HG03442 (cell line): ENCODE measurements around the gene PSEN2.
"Not testable (repeated sequence)": the region's sequence is repeated elsewhere in the genome, so short reads cannot be mapped to it uniquely, and the experiment has no call there.

ENCODE experiments used
- ATAC-seq: cut with Tn5 transposase; IDR thresholded peaks from one replicate; pipeline ENCODE4 v1.9.1; 2021; ENCODE audit warnings: mild to moderate bottlenecking, moderate library complexity; ENCODE audit not compliant: unreplicated experiment

The PSEN2 gene

DNA sequence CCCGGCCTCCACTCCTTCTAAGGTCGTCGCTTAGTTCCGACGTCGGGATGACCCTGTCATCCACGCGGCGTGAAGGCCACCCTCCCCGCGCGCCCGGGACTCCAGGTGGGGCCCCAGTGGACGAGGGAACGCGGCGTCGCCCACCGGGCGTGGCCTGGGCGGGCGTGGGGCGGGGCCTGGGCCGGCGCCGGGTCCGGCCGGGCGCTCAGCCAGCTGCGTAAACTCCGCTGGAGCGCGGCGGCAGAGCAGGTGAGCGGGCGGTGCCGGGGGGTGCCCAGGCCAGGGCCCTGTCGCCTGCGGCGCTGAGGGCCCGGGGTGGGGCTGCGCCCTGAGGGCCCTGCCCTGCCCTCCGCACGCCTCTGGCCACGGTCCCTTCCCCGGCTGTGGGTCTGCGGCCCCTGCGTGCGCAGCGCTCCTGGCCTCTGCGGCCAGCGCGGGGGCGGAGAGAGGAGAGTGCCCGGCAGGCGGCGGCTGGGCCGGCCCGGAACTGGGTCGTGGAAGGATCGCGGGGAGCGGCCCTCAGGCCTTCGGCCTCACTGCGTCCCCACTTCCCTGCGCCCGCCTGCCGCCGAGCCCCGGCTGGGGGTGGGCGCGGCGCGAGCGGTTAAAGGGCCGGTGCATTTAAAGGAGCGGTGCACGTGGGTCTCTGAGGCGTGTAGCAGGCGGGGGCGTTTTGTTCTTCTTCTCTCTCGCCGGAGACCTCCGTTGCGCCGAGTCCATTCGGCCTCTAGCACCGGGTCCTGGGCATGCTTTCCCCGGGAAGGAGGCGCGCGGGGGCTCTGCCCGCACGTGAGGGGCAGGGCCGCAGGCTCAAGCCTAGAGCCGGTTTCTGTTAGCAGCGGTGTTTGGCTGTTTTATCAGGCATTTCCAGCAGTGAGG lies at the start of gene PSEN2:
PSEN2 (plus strand) TSS at position 216 of the 879 bp plus-strand sequence. CDS start 11,292 bp downstream, outside the sequence.
- ATAC-seq = peak; percentile 85

DNA sequence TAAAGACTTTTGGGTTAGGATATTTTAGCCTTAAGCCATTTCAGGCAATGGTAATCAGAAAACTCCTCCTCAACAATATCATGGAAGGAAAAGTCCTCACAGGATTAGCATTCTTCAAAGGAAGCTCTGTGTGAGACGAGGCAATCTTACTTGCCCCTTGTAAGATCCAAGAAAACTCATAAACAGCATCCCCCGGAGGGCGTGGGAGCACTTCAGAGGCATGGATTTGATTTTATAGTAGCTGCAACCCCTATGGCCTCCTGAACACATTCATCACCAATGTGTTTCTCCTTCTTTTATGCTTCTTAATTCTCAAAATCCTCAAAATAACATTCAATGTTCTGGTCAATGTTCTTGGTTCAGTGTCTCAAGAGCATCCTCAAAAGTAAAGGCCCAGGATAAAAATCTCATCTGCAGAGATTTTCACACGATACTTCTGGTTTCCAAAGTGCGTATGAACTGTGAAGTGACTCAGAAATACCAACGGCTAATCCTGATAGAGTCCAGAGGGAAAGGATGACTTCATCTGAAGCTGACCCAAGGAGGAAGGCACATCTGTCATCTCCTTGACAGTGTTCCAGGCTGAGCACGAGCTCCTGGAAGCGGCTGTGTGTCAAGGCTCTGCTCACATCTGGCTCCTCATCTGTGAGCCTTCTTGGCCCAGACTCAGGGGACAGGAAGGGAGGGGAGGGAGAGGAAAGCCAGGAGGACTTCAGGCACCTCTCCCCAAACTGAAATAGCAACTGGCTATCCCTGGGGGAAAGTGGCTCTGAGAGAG lies 49.3 kb upstream of the PSEN2 start:
- no peak for ATAC-seq

DNA sequence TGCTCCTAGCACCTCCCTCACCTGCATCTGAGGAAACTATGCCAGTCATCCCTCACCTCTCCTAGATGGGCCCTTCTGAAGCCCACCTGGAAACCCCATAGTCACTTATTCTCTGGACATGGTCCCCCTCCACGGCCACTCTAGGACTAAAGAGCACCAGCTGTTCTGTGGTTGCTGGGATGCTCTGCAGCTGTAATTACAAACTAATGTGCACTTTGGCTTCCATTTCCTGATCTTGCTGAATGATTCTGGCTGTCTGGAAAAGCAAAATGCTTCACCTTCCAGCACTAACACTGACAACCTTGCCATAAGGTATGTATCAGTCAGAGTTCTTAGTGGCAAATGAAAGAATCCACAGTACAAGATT lies 48.7 kb upstream of the PSEN2 start:
- no peak for ATAC-seq

DNA sequence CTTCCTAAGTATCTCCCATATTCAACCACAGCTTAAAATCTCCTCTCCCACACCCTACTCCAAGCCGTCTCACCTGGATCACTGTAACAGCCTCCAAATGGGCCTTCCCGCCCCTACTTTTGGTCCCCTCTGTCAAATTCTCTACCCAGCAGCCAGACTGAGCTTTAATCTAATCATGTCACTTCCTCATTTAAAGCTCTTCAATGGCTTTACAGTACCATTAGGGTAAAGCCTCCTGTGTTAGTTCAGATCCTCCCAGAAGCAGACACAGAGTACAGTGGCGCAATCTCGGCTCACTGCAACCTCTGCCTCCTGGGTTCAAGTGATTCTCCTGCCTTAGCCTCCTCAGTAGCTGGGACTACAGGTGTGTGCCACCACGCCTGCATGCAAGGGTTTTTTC lies 46.8 kb upstream of the PSEN2 start:
- ATAC-seq = no peak

DNA sequence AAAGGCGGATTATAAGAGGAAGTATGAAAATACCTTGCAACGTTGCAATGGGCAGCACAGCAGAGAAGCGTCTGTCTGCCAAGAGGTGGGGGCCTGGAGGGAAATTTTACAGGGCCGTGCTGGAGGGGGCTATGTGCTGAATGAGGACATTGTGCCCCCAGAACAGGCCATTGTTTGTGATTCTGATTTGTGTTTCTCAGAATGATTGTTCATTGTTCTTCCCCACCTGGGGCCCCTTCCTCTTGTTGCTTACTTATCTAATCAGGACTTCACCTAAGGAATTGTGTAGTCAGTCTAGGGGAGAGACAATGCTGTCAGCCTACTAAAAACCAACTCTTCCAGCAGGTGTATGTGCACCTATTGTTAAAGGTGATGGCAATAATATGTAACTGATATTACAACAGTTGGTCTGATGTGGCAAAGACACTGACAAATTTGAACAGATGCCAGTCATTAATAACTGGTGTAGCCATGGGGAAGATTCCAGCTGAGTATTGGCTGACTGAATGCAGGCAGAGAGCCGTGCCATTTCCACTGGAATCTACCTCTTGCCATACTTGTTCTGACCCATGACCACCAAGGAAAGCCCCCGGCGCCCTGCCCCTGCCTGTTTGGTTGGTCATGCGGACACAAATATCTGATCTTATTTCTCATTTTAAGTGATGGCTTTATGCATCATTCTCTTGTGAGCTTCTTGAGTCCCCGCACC lies 45.2 kb upstream of the PSEN2 start:
- ATAC-seq = no peak

DNA sequence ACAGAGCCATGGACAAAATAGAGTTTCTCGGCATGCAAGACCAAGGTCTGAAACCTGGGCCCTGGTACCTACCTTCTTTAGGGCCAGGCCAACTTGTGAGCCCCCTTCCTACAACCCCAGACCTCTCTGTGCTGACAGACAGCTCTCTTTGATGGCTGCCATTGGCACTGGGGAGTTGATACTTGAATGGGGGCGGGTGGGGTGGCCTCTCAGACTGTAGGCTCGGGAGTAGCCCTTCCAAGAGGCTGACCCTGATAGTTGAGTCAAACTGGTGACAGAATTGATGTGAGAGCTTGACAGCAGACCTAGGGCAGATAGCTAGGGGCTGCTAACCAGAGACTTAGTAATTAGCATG lies 44.7 kb upstream of the PSEN2 start:
- ATAC-seq = no peak

DNA sequence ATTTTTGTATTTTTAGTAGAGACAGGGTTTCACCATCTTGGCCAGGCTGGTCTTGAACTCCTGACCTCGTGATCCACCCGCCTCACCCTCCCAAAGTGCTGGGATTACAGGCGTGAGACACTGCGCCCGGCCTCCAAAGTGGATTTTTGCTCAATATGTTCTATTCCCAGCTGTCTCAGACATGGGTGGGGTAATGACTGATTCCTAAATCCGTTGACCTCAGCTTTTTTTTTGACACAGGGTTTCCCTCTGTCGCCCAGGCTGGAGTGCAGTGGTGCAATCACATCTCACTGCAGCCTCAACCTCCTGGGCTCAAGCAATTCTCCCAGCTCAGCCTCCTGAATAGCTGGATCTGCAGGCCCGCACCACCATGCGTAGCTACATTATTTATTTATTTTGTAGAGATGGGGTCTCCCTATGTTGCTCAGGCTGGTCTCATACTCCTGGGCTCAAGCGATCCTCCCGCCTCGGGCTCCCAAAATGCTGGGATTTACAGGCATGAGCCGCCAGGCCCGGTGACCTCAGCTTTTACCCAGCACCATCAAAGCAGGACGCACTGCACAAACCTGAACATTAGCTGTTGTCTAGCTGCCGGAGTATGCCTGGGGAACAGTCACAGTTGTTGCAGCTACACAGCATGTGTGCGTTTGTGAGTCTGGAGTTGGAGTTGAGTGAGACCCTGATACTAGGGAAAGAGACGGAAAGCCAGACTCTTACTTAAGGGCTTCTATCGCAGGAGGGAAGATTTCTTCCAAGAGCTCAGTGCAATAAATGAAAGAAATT lies 43.7 kb upstream of the PSEN2 start:
- ATAC-seq = no peak

DNA sequence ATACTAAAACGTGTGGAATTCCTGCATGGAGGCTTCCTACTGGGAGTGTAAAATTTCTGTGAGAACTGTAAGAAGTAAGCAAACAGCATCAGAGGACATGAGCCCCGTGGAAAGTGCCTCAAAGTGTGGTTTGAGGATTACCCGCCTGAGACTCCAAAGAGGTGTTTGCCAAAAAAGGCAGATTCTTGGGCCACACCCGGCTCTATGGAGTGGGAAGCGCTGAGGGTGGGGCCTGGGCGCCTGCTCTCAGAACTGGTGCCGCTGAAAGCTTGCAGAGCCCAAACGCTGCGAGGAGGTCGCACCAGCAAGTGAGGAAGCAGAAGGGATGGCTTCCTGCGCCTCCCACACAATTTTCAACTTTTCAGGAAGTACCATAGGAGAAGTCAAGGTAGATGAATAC lies 43.0 kb upstream of the PSEN2 start:
- no peak for ATAC-seq

DNA sequence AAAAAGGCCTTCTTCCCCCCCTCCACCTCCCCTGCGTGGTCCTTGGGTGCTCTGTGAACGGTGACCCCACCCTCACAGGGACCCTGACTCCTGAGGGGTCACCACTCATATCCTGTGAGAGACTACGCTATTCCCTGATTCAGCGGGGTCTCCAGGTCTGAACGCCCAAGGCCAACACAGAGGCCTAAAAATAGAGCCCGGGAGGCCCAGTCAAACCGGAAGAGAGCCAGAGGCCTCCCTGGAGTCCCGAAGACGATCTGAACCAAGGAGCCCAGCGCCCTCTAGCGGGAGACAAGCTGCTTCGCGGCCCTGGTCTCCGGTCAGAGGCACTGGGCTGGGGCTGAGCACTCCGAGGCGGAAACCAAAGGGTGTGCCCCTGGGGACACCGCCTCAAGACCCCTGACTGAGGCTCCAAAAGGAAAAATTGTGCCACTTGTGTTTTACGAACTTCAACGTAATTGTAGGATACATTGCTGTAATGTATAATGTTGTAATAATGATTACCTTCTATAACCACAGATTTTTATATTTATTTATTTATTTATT lies 42.4 kb upstream of the PSEN2 start:
- ATAC-seq = peak; percentile 94

DNA sequence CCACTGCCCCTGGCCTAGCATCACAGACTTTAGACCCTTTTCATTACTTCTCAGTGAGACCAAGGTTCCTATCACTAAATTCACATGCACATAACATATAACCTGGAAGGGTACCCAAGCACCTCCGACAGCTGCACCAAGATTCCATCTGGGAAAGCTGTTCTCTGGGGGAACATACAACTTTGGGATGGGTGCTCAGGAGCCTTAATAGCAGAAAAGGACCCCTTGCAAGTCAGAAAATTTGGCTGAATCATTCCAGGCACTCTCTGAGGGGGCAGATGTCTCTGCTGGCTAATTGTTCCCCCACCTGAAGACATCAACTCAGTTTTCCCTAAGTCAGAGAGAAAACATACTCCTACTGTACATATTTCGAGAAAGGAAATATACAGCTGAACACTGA lies 41.3 kb upstream of the PSEN2 start:
- no peak for ATAC-seq

DNA sequence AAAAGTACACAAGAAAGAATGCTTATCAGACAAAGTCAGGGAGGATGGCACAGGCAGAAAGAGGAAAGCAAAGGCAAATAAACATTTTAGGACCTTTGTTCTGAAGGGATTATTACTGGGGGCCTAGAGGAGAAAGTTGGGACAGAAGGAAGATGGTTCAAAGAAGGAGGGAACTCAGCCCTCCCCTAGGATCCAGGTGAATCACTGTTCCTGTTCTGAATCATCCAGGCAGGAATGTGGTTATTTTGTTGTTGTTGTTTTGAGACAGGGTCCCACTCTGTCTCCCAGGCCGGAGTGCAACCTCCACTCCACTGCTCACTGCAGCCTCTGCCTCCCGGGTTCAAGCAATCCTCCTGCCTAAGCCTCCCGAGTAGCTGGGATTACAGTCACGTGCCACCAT lies 38.5 kb upstream of the PSEN2 start:
- no peak for ATAC-seq

DNA sequence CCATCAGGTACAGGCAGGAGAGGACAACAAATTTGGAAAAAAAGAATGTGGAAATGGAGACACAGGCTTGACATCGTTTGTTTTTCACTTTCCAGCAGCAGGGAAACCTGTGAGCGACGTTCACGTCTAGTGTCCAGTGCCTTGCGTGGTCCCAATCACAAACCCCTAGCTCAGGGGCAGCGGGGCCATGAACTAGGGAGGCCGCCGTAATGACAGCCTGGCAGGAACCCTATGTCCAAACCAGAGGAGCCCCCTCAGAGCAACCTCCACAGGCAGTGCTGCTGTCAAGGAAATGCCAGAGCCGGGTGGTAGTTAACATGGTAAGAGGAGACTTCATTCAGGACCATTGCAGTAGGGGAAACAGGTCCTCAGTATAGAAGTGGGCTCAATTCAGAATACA lies 37.8 kb upstream of the PSEN2 start:
- no peak for ATAC-seq

DNA sequence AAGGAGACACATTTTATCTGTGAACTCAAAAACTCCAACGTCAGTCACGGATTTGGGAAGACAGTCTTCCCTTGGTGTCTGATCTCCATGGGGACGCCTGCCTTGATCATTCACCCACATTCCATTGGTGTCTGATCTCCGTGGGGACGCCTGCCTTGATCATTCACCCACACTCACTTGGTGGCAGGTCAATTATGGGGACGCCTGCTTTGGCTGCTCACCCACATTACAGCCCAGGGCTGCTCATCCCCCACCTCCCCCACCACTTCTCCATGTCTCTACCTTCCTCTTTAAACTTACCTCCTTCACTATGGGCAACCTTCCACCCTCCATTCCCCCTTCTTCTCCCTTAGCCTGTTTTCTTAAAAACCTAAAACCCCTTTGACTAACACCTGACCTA lies 36.2 kb upstream of the PSEN2 start:
- not testable (repeated sequence) for ATAC-seq

DNA sequence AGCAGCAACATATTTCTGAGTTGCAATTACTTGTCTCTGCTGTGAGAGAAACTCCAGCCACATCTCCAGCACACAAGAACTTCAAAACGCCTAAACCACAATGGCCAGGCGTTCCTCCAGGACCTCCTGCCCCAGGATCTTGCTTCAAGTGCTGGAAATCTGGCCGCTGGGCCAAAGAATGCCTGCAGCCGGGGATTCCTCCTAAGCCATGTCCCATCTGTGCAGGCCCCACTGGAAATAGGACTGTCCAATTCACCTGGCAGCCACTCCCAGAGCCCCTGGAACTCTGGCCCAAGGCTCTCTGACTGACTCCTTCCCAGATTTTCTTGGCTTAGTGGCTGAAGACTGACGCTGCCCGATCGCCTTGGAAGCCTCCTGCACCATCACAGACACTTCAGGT lies 35.0 kb upstream of the PSEN2 start:
- ATAC-seq = not testable (repeated sequence)

DNA sequence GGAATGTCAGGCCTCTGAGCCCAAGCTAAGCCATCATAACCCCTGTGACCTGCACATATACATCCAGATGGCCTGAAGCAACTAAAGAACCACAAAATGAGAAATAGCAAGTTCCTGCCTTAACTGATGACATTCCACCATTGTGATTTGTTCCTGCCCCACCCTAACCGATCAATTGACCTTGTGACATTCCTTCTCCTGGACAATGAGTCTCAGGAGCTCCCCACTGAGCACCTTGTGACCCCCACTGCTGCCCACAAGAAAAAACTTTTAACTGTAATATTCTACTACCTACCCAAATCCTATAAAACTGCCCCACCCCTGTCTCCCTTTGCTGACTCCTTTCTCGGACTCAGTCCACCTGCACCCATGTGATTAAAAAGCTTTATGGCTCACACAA lies 32.5 kb upstream of the PSEN2 start:
- not testable (repeated sequence) for ATAC-seq

DNA sequence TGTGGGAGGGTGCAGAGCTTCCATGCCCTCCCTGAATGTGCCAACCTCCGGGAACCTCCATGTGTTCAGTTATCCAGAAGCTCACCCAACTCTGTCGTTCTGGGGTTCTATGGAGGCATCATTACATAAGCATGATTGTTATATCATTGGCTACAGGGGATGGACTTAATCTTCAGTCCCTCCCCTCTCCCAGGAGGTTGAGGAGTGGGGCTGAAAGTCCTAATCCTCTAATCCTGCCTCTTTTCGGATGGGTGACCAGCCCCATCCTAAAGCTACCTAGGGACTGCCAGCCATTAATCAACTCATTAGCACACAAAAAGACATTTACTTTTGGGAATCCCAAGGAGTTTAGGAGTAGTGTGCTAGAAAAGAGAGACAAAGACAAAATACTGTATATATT lies 32.0 kb upstream of the PSEN2 start:
- ATAC-seq = no peak

DNA sequence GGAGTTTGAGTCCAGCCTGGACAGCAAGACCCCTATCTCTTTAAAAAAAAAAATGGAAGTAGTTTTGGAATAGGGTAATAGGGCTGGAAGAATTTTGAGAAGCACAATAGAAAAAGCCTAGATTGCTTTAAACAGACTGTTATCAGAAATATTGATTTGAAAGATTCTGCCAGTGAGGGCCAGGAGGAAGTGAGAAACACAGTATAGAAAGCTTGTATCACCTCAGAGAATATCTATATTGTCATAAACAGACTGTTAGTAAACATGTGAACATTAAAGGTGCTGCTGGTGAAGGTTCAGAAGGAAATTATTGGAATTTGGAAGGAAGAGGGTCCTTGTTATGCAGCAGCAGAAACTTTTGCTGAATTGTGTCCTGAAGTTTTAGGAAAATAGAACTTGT lies 24.8 kb upstream of the PSEN2 start:
- ATAC-seq = no peak

DNA sequence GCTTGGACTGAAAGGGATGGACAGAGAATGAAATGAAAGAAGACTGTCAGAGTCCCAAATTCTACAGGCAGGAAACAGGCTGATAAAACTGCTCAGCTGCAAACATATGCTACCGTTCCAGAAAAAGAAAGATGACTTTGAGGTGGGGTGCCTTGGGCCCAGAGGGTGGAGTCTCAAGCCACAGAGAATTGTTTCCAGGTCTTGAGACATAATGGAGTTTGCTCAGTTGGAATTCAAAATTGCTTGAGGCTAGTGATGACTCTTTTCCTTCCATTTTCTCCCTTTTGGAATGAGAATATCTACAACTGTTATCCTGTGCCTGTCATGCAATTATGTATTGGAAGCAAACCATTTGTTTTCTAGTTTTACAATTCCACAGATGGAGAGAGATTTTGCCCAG lies 23.6 kb upstream of the PSEN2 start:
- ATAC-seq = no peak

DNA sequence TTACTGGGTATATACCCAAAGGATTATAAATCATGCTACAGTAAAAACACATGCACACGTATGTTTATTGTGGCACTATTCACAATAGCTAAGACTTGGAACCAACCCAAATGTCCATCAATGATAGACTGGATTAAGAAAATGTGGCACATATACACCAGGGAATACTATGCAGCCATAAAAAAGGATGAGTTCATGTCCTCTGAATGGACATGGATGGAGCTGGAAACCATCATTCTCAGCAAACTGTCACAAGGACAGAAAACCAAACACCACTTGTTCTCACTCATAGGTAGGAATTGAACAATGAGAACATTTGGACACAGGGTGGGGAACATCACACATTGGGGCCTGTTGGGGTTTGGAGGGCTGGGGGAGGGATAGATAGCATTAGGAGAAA lies 15.9 kb upstream of the PSEN2 start:
- not testable (repeated sequence) for ATAC-seq

DNA sequence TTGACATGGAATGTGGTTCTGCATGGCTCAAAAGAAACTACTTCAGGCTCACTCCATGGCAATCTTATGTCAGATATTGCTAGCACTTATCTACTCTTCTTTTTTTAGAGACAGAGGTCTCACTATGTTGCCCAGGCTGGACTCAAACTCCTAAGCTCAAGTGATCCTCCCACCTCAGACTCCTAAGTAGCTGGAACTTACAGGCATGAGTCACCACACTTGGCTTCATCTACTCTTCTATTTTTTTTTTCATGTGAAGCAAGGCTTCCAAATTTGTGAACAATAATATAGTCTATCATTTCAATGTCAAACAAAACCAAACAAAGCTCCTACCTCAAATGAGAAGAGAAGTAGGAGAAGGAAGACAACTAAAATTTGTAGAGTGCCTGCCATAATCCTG lies 7.5 kb upstream of the PSEN2 start:
- no peak for ATAC-seq

DNA sequence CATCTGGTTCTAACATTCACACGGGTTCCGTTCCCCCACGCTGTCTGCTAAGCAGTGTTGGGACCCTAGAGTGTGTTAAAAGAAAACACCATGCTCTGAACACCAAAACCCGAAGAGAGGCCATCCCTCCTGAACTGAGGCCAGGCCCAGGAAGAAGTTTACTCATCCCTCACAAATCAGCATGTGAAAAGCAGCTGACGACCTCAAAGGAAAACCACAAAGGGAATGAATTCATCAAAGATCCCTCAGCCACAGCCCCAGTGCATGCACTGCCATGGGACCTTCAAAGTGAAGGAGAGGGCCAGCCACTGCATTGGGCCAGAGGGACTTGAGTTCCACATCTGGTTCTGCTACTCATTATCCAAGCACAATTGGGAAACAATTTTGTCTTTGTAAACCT lies 7.0 kb upstream of the PSEN2 start:
- no peak for ATAC-seq
